Uterus (tissue), 2 donors: Measurements from ENCODE around the gene MYCT1.

Source experiments
- POLR2A ChIP-seq, 2 donors: fragments of 450-650 bp; IDR thresholded peaks; one replicate each; pipeline ENCODE4 v1.6.1; 2016; ENCODE audit warnings: antibody characterized with exemption in 2 of 2, mild to moderate bottlenecking in 1 of 2, moderate library complexity in 1 of 2
- TF ChIP-seq, protein P1 (sequence below), 4 experiments: fragments of 200-600 bp in 2 of 4; fragments of 450-650 bp in 2 of 4; sonication (generic) in 2 of 4; IDR thresholded peaks; one replicate each; pipeline ENCODE4 v1.5.1; 2016 to 2019; ENCODE audit warnings: antibody characterized with exemption in 4 of 4, mild to moderate bottlenecking in 2 of 4, moderate library complexity in 1 of 4

DNA sequence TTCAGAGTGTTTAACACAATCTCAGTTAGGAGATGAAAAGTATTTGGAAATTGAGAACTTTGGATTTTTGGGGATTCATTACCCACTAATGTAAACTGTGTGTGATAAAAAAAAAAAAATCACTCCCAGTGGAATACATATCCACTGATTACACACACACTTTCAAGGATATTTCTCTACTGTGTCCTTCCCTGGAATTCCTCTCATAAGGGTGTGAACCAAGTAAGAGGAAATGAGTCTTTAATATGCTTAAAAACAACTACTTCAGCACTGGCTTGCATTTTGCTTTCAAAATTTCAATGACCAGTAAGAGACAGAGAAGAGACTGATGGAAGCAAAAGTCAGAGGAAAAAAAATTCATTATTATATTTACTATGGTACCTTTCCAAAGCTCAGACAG is 24.5 kb upstream of the MYCT1 start:
- TF ChIP-seq, protein P1, sequence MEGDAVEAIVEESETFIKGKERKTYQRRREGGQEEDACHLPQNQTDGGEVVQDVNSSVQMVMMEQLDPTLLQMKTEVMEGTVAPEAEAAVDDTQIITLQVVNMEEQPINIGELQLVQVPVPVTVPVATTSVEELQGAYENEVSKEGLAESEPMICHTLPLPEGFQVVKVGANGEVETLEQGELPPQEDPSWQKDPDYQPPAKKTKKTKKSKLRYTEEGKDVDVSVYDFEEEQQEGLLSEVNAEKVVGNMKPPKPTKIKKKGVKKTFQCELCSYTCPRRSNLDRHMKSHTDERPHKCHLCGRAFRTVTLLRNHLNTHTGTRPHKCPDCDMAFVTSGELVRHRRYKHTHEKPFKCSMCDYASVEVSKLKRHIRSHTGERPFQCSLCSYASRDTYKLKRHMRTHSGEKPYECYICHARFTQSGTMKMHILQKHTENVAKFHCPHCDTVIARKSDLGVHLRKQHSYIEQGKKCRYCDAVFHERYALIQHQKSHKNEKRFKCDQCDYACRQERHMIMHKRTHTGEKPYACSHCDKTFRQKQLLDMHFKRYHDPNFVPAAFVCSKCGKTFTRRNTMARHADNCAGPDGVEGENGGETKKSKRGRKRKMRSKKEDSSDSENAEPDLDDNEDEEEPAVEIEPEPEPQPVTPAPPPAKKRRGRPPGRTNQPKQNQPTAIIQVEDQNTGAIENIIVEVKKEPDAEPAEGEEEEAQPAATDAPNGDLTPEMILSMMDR (IDR thresholded peaks at IDR 0.05), result no peak
- TF ChIP-seq POLR2A (IDR thresholded peaks at IDR 0.05), result no peak
